ENCODE measurements around the gene UBE2J2. TPM values are rescaled to one million over a fixed set of nuclear protein-coding genes. Genes with fewer than 3 reads are reported as not detected.

The UBE2J2 gene
- total and polyA plus RNA-seq, 3 donors from 2014 or later, result 133 to 203 (median 139) TPM

GRCh38 chr1:1275836-1276235 is 2.2 kb upstream of the UBE2J2 start:
- H3K36me3 ChIP-seq (ENCODE audit: low read depth, missing control alignments), result no peaks in the 10 kb centered on the region
- H3K9me3 ChIP-seq, result no peaks in the 10 kb centered on the region
- H3K4me3 ChIP-seq, result no peak overlapping the region
- peaks cover 28% of the 10 kb centered on the region for H3K4me1 ChIP-seq
- 84 to 86% methylated on average over 9 of the region's 9 CpGs for WGBS, 2 donors
- H3K27ac ChIP-seq, result no peak overlapping the region
- no peak for TF ChIP-seq POLR2A (IDR thresholded peaks at IDR 0.05)
- TF ChIP-seq CTCF (IDR thresholded peaks at IDR 0.05), result no peak
- no peaks in the 10 kb centered on the region for H3K27me3 ChIP-seq
- DNase-seq, result no peak
- intact Hi-C loops (cut with DNase I; ENCODE audit: low total_unique reads), result no loop called here

- no peak for DNase-seq
- intact Hi-C loops (cut with DNase I; ENCODE audit: low total_unique reads), result no loop called here
- H3K4me1 ChIP-seq, result peaks cover 36% of the 10 kb centered on the region
- H3K9me3 ChIP-seq, result no peaks in the 10 kb centered on the region
- peak overlapping the region in 1 of 2 donors; percentile 93 for H3K4me3 ChIP-seq
- H3K27me3 ChIP-seq, result no peaks in the 10 kb centered on the region
- TF ChIP-seq CTCF (IDR thresholded peaks at IDR 0.05) (no peak), POLR2A (IDR thresholded peaks at IDR 0.05) (no peak)
- no peaks in the 10 kb centered on the region for H3K36me3 ChIP-seq (ENCODE audit: low read depth, missing control alignments)
- 62 to 81% methylated on average over 11 to 15 of the region's 15 CpGs for WGBS, 2 donors
- no peak overlapping the region for H3K27ac ChIP-seq
Observed at GRCh38 chr1:1274931-1275431, 1.3 kb upstream of the UBE2J2 start.

GRCh38 chr1:1274299-1274930 is 761 bp upstream of the UBE2J2 start:
- H3K27me3 ChIP-seq, result no peaks in the 10 kb centered on the region
- intact Hi-C loops (cut with DNase I; ENCODE audit: low total_unique reads), result no loop called here
- WGBS, 2 donors, result 8 to 10% methylated on average over 4 to 31 of the region's 31 CpGs
- peak overlapping the region; percentile 84 for H3K27ac ChIP-seq
- no peaks in the 10 kb centered on the region for H3K9me3 ChIP-seq
- TF ChIP-seq POLR2A (IDR thresholded peaks at IDR 0.05) (no peak), CTCF (IDR thresholded peaks at IDR 0.05) (no peak)
- peaks cover 36% of the 10 kb centered on the region for H3K4me1 ChIP-seq
- no peak for DNase-seq
- H3K36me3 ChIP-seq (ENCODE audit: low read depth, missing control alignments), result no peaks in the 10 kb centered on the region
- peak overlapping the region; percentile 93 to 100 for H3K4me3 ChIP-seq

- Histone ChIP-seq H3K27ac (peak overlapping the region; percentile 84), H3K9me3 (no peaks in the 10 kb centered on the region), H3K4me1 (peaks cover 40% of the 10 kb centered on the region), H3K4me3 (peak overlapping the region; percentile 93 to 100), H3K36me3 (ENCODE audit: low read depth, missing control alignments) (no peaks in the 10 kb centered on the region), H3K27me3 (no peaks in the 10 kb centered on the region)
- intact Hi-C loops (cut with DNase I; ENCODE audit: low total_unique reads), result no loop called here
- TF ChIP-seq POLR2A (IDR thresholded peaks at IDR 0.05) (no peak), CTCF (IDR thresholded peaks at IDR 0.05) (no peak)
- no peak for DNase-seq
- WGBS, 2 donors, result 0% methylated on average over 19 to 29 of the region's 31 CpGs
Observed at GRCh38 chr1:1273209-1273511, 494 bp downstream of the UBE2J2 start.

Measured in testis (tissue), 3 donors.